CD8-positive, alpha-beta memory T cell (primary cell): Measurements from ENCODE around the gene CALCOCO1. TPM values are rescaled to one million over a fixed set of nuclear protein-coding genes. Genes with fewer than 3 reads are reported as not detected.
A peak's percentile ranks its signal among the peaks of the same experiment; 100 is the strongest.

ENCODE experiments used
- CTCF ChIA-PET: fragments of 350-600 bp; sonication (Branson Sonifier 250); formaldehyde crosslinking; loops from one replicate; lab custom pipeline; 2021; ENCODE audit warnings: antibody characterized with exemption; lab: Charles Lee
- POLR2A ChIA-PET: fragments of 350-600 bp; sonication (Branson Sonifier 250); formaldehyde crosslinking; loops from one replicate; lab custom pipeline; 2021; ENCODE audit warnings: antibody characterized with exemption; lab: Charles Lee
- DNase-seq, 5 donors: peaks; one replicate each; pipeline versions ENCODE4 v3.0.0 to v3.0.0-alpha.2; 2020 to 2022; ENCODE audit warnings: mixed read lengths in 1 of 5
- H3K27ac ChIP-seq: one replicate; pipeline ENCODE4 v1.7.0; 2013; ENCODE audit warnings: low read depth, mild to moderate bottlenecking, low read length, moderate library complexity
- H3K27me3 ChIP-seq: 2 replicates; pipeline ENCODE4 v1.7.0; 2013; ENCODE audit warnings: low read length, mild to moderate bottlenecking; ENCODE audit not compliant: insufficient read depth, poor library complexity, severe bottlenecking
- H3K36me3 ChIP-seq: 2 replicates; pipeline ENCODE4 v1.7.0; 2013; ENCODE audit warnings: mild to moderate bottlenecking, low read length, moderate library complexity; ENCODE audit not compliant: insufficient read depth
- H3K4me1 ChIP-seq: 2 replicates; pipeline ENCODE4 v1.7.0; 2013; ENCODE audit warnings: mild to moderate bottlenecking, low read length, moderate library complexity; ENCODE audit not compliant: insufficient read depth
- H3K4me3 ChIP-seq: 2 replicates; pipeline ENCODE4 v1.7.0; 2013; ENCODE audit warnings: mild to moderate bottlenecking, low read length
- H3K9me3 ChIP-seq: 2 replicates; pipeline ENCODE4 v1.7.0; 2013; ENCODE audit warnings: mild to moderate bottlenecking, low read length
- H3K27ac Mint-ChIP-seq, 8 donors: one replicate each; pipeline ENCODE4 v1.8.0; 2020 to 2021; ENCODE audit warnings: mixed read lengths in 8 of 8, mild to moderate bottlenecking in 6 of 8, inconsistent platforms in 3 of 8, moderate library complexity in 3 of 8
- H3K27me3 Mint-ChIP-seq, 2 donors: one replicate each; pipeline ENCODE4 v1.8.0; 2020 to 2021; ENCODE audit warnings: mixed read lengths in 2 of 2, mild to moderate bottlenecking in 1 of 2, moderate library complexity in 1 of 2
- H3K36me3 Mint-ChIP-seq, 3 donors: one replicate each; pipeline ENCODE4 v1.8.0; 2020 to 2021; ENCODE audit warnings: mixed read lengths in 3 of 3, inconsistent platforms in 1 of 3, mild to moderate bottlenecking in 1 of 3
- H3K4me1 Mint-ChIP-seq, 3 donors: one replicate each; pipeline ENCODE4 v1.8.0; 2020 to 2021; ENCODE audit warnings: mixed read lengths in 3 of 3, inconsistent platforms in 1 of 3, mild to moderate bottlenecking in 1 of 3
- H3K4me3 Mint-ChIP-seq, 7 donors: one replicate each; pipeline ENCODE4 v1.8.0; 2020 to 2021; ENCODE audit warnings: mixed read lengths in 7 of 7, mild to moderate bottlenecking in 6 of 7, moderate library complexity in 4 of 7, inconsistent platforms in 2 of 7
- H3K9me3 Mint-ChIP-seq, 5 donors: one replicate each; pipeline ENCODE4 v1.8.0; 2020 to 2022; ENCODE audit warnings: mixed read lengths in 5 of 5, mild to moderate bottlenecking in 3 of 5, moderate library complexity in 2 of 5, inconsistent platforms in 1 of 5
- polyA plus RNA-seq: library from polyadenylated mRNA; unstranded; fragments of 300-500 nt; fragmentation: Illumina TruSeq; gene quantifications from one replicate; pipeline ENCODE4 v1.2.3, GENCODE V29; 2021
- total RNA-seq, 2 experiments: library from RNA; stranded (reverse); gene quantifications; one replicate each; pipeline ENCODE4 v1.2.3, GENCODE V29; 2021

The CALCOCO1 gene
- total and polyA plus RNA-seq, 3 experiments from 2014 or later: 29.5 to 73.9 (median 31.4) TPM

DNA sequence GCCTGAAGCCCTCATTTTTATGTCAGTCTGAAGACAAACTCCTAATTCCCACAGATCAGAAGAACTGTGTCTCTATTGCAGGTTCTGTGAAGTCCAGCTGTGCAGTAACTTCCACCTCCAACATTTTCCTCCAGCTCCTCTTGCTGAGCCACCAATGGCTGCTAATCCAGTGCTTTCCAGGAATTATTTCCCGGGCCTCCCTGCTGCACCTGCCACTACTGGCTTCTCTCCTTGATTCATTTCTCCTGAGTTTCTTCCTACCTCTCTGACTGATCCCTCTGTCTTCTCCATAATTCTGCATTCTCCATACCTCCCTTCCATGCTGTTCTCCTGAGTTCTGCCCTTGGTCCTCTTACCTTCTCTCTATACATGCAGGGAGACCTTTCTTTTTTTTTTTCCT, 21.2 kb downstream of the CALCOCO1 start:
- no peaks in the 10 kb centered on the region for H3K4me1 Mint-ChIP-seq
- H3K4me1 ChIP-seq: no peaks in the 10 kb centered on the region
- H3K27ac ChIP-seq: no peak overlapping the region
- CTCF ChIA-PET: interaction anchor here (9.3 kb wide), 1 partner anchor 33 kb away, joined by 238 read pairs; no protein-coding TSS in a partner anchor
- no peak overlapping the region for H3K4me3 ChIP-seq
- peaks cover 19% of the 10 kb centered on the region for H3K27me3 ChIP-seq
- no peaks in the 10 kb centered on the region for H3K9me3 Mint-ChIP-seq
- H3K9me3 ChIP-seq: no peaks in the 10 kb centered on the region
- no peak overlapping the region for H3K4me3 Mint-ChIP-seq
- H3K36me3 ChIP-seq: no peaks in the 10 kb centered on the region
- no peak overlapping the region for H3K27ac Mint-ChIP-seq
- POLR2A ChIA-PET: no interaction called here
- H3K36me3 Mint-ChIP-seq: no peaks in the 10 kb centered on the region
- peaks cover 20 to 53% of the 10 kb centered on the region in 2 donors for H3K27me3 Mint-ChIP-seq
- no peak for DNase-seq

DNA sequence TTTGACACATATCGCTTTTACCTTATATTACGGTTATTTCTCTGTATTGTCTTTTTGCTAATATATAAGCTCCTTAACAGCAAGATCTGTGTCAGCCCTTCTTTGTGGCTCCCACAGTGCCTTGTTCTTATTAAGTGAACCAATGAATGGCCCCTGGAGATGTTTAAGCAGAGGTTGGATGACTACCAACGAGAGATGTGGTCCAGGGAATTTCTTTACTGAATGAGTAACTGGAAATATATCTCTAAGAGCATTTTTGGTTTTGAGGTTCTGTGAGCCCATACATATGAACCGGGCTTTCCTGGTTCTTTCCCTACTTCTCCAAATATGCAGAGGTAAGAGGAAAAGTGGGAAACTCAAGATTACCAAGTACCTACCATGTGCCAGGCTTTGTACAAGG, 23.5 kb downstream of the CALCOCO1 start:
- CTCF ChIA-PET: interaction anchor here (0.7 to 9.3 kb wide), 2 partner anchors 35 to 48 kb away, joined by 3 to 238 read pairs; partner anchors contain the start of gene CISTR
- Histone ChIP-seq H3K36me3 (no peaks in the 10 kb centered on the region), H3K9me3 (no peaks in the 10 kb centered on the region), H3K27ac (no peak overlapping the region), H3K4me1 (no peaks in the 10 kb centered on the region), H3K27me3 (peaks cover 37% of the 10 kb centered on the region), H3K4me3 (no peak overlapping the region)
- no peak for DNase-seq
- Mint-ChIP-seq H3K27ac (no peak overlapping the region), H3K9me3 (no peaks in the 10 kb centered on the region), H3K4me1 (no peaks in the 10 kb centered on the region), H3K36me3 (no peaks in the 10 kb centered on the region), H3K27me3 (peaks cover 25 to 76% of the 10 kb centered on the region in 2 donors), H3K4me3 (no peak overlapping the region)
- POLR2A ChIA-PET: no interaction called here

DNA sequence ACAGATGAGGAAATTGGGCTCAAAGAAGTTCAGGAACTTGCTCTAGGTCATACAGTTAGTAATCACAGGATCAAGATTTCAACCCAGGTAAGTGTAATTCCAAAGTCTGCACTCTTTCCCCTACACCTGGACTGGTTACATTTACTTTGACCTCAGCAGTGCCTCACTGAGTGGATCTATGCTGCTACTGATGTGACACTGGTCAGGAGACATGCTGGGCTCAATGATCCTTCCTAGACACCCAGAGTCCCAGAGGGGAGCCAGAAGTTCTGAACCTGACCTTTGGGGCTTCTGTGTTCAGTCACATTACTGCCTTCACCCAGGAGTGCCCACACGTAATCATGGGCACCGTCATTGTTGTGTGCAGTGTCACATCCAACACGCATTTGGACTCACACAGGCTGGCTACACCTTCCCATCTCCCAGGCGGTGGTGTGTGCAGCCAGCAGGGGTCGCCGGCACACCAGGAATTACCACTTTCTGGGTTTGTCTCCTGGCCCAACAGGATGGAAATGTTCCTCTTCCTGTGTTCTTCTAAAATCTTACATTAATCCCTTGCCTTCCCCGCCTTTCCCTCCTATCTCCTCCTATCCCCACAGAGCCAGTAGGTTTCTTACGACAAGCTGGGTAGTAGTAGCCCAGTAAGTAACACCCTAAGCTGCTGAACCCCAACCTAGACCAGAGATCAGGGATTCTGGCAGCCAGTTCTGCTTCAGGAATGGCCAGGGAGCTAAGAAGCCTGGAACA, 25.6 kb downstream of the CALCOCO1 start:
- Histone ChIP-seq H3K9me3 (no peaks in the 10 kb centered on the region), H3K27me3 (peaks cover 49% of the 10 kb centered on the region), H3K4me1 (peaks cover 2% of the 10 kb centered on the region), H3K27ac (no peak overlapping the region), H3K36me3 (no peaks in the 10 kb centered on the region), H3K4me3 (no peak overlapping the region)
- Mint-ChIP-seq H3K36me3 (no peaks in the 10 kb centered on the region), H3K4me3 (peak overlapping the region in 1 of 7 donors; percentile 14), H3K4me1 (peaks cover 3 to 6% (median 6%) of the 10 kb centered on the region in 3 donors), H3K9me3 (no peaks in the 10 kb centered on the region), H3K27ac (peak overlapping the region in 1 of 8 donors; percentile 51), H3K27me3 (peaks cover 33 to 88% of the 10 kb centered on the region in 2 donors)
- DNase-seq: peak; percentile 58 to 83 (median 68)
- POLR2A ChIA-PET: no interaction called here
- CTCF ChIA-PET: interaction anchor here (0.8 to 9.3 kb wide), 15 partner anchors 12 to 300 kb away, joined by 3 to 238 read pairs (median 5); partner anchors contain the start of gene ATP5MC2

DNA sequence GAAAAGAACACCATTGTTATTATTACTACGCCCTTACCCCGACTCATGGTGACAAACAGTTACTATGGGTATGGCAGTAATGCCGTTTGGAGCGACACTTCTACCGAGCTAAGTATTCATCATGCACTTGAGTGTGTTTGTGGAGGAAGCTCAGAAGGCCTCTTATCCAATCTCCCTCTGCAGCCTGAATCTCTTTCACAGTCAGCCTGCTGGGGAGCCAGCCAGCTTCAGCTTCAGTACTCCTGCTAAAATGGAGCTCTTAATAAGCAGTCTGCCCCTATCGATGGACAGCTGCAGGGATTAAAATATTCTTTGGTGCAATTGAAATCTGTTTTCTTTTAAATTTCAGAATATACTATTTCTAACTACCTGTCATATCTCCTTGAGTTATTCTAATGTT, 26.7 kb downstream of the CALCOCO1 start:
- H3K4me1 ChIP-seq: peaks cover 13% of the 10 kb centered on the region
- POLR2A ChIA-PET: no interaction called here
- no peaks in the 10 kb centered on the region for H3K9me3 ChIP-seq
- DNase-seq: no peak
- H3K27me3 ChIP-seq: peaks cover 60% of the 10 kb centered on the region
- Mint-ChIP-seq H3K9me3 (no peaks in the 10 kb centered on the region), H3K4me1 (peaks cover 12 to 17% (median 17%) of the 10 kb centered on the region in 3 donors), H3K36me3 (no peaks in the 10 kb centered on the region), H3K27ac (no peak overlapping the region), H3K4me3 (no peak overlapping the region), H3K27me3 (peaks cover 41 to 89% of the 10 kb centered on the region in 2 donors)
- CTCF ChIA-PET: interaction anchor here (1.2 to 7.5 kb wide), 5 partner anchors 16 to 56 kb away, joined by 3 to 133 read pairs (median 4); partner anchors contain the start of gene ATP5MC2
- H3K4me3 ChIP-seq: no peak overlapping the region
- no peak overlapping the region for H3K27ac ChIP-seq
- no peaks in the 10 kb centered on the region for H3K36me3 ChIP-seq

DNA sequence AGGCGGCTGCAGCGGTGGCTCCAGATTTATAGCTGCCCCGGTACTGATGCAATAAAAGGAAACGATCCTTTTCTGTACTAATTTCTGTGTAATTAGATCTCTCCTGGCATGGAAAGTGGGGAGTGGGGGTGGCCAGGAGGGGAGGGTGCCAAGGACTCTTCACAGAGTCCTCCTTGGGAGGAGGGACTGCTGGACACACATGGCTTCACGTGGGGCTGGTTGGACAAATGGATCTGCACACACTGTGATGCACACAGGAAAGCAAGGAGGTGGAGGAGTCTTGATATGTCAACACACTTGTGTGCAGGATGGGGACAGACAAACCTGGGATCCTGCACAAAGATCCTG, 27.6 kb downstream of the CALCOCO1 start:
- ChIA-PET CTCF (interaction anchor here (1.2 to 7.5 kb wide), 5 partner anchors 17 to 57 kb away, joined by 3 to 133 read pairs (median 4); partner anchors contain the start of gene ATP5MC2), POLR2A (no interaction called here)
- Mint-ChIP-seq H3K27me3 (peaks cover 47 to 97% of the 10 kb centered on the region in 2 donors), H3K4me3 (no peak overlapping the region), H3K9me3 (no peaks in the 10 kb centered on the region), H3K27ac (no peak overlapping the region), H3K4me1 (peaks cover 19 to 26% (median 26%) of the 10 kb centered on the region in 3 donors), H3K36me3 (no peaks in the 10 kb centered on the region)
- Histone ChIP-seq H3K27ac (no peak overlapping the region), H3K9me3 (no peaks in the 10 kb centered on the region), H3K27me3 (peaks cover 67% of the 10 kb centered on the region), H3K4me3 (no peak overlapping the region), H3K36me3 (no peaks in the 10 kb centered on the region), H3K4me1 (peaks cover 18% of the 10 kb centered on the region)
- no peak for DNase-seq

DNA sequence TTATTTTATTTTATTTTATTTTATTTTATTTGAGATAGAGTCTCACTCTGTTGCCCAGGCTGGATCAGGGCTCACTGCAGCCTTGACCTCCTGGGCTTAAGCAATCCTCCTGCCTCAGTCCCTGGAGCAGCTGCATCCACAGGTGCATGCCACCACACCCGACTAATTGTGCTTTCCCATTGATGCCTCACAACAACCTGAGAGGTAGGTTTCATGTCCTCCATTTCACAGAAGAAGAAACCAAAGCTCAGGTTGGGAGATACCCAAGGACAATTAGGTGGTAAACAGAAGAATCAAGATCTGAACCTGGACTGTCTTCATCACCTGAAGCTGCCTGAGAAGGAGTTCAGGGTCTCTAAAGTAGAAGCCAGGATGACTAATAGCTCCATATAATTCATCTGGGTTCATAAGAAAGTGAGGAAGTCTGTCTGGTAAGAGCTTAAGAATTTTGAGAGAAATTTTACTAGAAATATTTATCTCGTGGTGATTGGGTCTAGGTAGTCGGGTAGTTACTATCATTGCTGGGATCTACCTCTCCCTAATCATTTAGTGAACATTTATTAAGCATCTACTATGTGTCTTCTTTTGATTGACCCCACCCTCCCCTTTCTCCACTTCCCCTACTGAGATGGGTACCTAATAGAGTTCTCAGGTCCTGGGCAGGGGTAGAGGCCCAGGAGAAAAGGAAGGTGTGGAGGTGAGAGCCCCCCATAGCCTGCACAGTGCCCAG, 28.1 kb downstream of the CALCOCO1 start:
- Histone ChIP-seq H3K27ac (no peak overlapping the region), H3K4me1 (peaks cover 18% of the 10 kb centered on the region), H3K4me3 (no peak overlapping the region), H3K36me3 (no peaks in the 10 kb centered on the region), H3K27me3 (peaks cover 72% of the 10 kb centered on the region), H3K9me3 (no peaks in the 10 kb centered on the region)
- Mint-ChIP-seq H3K9me3 (no peaks in the 10 kb centered on the region), H3K36me3 (peaks cover 0 to 3% (median 0%) of the 10 kb centered on the region in 3 donors), H3K4me1 (peaks cover 25 to 32% (median 30%) of the 10 kb centered on the region in 3 donors), H3K4me3 (no peak overlapping the region), H3K27me3 (peaks cover 52 to 97% of the 10 kb centered on the region in 2 donors), H3K27ac (no peak overlapping the region)
- ChIA-PET CTCF (interaction anchor here (1.3 to 7.5 kb wide), 2 partner anchors 23 to 46 kb away, joined by 3 to 133 read pairs; partner anchors contain the start of gene ATP5MC2), POLR2A (no interaction called here)
- no peak for DNase-seq

DNA sequence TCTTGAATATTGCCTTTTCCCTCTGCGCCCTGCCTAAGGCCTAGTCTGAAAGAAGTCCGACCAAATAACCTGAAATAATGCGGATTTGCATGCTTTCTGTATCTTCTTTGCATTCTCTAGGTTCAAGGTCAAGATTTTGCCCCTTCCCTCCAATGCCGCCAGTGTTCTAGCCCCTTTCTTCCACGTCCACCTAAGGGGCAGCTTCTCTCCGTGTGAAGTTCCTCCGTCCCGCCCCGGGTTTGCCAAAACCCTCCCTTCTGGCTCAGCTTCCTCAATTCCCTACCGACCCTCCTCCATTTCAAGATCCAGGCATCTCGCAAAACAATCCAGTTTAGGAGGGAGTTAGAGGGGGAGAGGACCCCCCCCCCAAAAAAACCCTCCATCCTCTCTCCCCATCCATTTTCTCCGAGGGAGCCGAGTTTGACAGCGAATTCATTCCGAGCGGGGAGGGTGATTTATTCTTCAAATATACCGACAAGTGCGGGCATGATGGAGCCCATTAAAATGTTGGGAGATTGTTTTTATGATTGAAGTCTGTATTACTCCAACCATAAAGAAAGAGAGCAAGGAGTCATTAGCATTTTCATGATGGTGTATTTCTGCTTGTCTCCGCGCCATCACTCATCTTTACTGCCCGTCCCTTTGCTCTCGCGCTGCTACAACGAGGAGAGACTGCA, 30.5 kb downstream of the CALCOCO1 start:
- no peak overlapping the region for H3K27ac ChIP-seq
- peaks cover 18% of the 10 kb centered on the region for H3K4me1 ChIP-seq
- H3K36me3 ChIP-seq: no peaks in the 10 kb centered on the region
- peaks cover 73% of the 10 kb centered on the region for H3K27me3 ChIP-seq
- ChIA-PET CTCF (interaction anchor here (2.1 to 7.5 kb wide), 2 partner anchors 48 to 55 kb away, joined by 5 to 133 read pairs; partner anchors contain the start of gene CISTR), POLR2A (no interaction called here)
- H3K27ac Mint-ChIP-seq: peak overlapping the region in 1 of 8 donors; percentile 22
- H3K27me3 Mint-ChIP-seq: peaks cover 61 to 91% of the 10 kb centered on the region in 2 donors
- peaks cover 0 to 8% (median 1%) of the 10 kb centered on the region in 3 donors for H3K36me3 Mint-ChIP-seq
- DNase-seq: no peak
- no peak overlapping the region for H3K4me3 ChIP-seq
- H3K4me3 Mint-ChIP-seq: peak overlapping the region in 6 of 7 donors; percentile 48 to 74 (median 64)
- no peaks in the 10 kb centered on the region for H3K9me3 Mint-ChIP-seq
- H3K9me3 ChIP-seq: no peaks in the 10 kb centered on the region
- peaks cover 25 to 32% (median 30%) of the 10 kb centered on the region in 3 donors for H3K4me1 Mint-ChIP-seq
